ENCODE results near the gene PDXP.
"Not testable (repeated sequence)": the region's sequence is repeated elsewhere in the genome, so short reads cannot be mapped to it uniquely, and the experiment has no call there.

Gene PDXP

DNA sequence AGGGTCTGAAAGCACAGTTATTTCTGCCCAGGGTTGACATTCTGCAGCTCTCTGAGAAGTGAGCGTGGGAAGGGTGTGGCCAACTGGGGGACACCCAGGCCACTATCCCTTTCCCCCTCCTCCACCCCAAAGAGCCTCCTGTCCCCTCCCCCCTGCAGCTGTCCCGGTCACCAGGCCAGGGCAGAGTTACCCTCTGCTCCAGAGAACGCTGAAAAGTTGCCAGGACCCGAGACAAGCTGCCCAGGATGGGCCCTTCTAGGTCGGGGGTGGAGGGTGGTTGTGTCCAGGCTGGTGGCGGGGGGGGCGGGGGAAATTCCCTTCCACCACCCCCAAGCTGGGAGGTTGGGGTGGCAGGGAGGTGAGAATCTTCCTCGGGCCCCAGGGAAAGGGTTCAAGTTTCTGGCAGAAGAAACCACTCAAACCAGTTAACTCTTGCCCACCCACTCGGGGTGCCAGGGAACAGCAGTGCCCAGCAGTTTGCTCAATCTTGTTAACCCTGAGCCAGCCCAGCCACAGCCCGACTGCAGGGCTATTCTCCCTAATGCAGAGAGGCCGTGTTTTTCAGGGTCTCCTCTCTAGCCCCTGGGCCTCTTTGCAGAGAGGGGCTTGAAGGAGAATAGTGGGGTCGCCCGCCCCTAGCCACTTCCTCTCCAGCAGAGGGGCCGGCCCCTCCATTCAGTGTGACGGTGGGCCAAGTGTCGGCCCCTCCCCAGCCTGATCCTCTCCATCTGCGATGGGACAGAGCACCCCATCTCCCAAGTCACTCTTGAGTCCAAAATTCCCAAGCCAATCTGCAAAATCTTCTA is 17.6 kb downstream of the PDXP start:
- no peak for DNase-seq

DNA sequence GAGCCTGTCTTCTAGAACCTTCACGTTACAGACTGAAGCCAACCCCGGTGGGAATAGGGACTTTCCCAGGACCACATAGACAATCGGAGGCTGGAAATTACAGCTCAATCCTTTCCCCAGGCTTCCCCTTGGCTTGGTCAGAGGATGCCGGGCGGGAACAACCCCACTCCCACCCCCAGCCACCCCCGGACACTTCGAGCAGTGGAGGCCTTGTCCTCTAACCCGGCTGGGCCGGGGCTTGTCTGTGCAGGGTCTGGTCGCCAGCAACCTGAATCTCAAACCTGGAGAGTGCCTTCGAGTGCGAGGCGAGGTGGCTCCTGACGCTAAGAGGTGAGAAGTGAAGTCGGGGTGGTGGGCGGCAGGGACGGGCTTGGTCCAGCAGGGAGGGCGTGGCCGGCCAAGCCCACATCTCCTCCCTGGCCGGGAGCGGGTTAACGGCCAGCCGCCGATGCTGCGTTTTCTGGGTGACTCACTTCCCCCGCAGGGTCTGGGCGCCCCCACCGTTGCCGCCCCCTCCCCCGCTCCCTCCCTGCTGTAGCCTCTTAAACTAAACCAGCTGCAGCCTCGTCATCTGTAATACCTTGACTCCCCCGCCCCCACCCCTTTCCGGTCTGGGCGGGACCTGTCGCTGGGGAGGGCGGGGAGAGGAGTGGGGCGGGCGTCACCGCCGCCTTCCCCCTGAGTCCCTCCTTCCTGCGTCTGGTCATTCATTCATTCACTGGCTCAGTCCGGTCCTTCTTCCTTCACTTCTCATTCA is 18.4 kb downstream of the PDXP start:
- DNase-seq: peak; percentile 94

DNA sequence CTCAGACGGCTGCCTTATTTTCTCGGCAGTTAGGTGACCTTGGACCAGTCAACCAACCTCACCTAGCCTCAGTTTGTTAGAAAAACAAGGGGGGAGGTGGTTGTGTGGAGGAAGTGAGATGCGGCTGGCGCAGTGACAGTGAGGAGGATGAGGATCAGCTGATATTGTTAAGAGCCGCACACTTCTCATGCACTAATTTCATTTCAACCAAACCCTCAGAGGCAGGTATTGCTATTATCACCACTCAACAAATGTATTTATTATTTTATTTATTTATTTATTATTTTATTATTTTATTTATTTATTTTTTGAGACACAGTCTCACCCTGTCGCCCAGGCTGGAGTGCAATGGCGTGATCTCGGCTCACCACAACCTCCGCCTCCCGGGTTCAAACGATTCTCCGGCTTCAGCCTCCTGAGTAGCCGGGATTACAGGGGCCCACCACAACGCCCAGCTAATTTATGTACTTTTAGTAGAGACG is 19.0 kb downstream of the PDXP start:
- DNase-seq: no peak

DNA sequence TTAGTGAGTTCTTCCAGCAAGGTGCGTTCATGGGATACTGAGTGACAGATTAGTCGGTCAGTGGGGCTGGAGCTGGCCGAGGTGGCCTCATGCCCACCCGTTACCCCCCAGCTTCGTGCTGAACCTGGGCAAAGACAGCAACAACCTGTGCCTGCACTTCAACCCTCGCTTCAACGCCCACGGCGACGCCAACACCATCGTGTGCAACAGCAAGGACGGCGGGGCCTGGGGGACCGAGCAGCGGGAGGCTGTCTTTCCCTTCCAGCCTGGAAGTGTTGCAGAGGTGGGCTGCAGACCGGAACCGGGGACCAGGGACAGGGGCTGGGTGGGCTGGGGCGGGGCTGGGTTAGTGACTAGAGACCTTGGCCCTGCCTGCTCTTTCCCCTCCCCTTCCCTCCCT is 19.8 kb downstream of the PDXP start:
- DNase-seq: no peak

DNA sequence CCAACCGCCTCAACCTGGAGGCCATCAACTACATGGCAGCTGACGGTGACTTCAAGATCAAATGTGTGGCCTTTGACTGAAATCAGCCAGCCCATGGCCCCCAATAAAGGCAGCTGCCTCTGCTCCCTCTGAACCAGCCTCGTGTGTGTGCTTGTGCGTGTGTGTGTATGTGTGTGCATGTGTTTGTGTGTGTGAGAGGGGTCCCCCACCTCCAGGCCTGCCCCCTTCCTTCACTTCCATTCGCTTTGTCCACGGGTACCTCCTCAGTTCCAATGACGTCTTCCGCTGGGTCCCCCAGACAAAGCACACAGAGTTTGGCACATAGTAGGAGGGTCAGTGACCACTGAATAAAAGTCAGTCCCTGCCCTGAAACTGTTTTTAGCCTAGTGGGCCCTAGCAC is 21.1 kb downstream of the PDXP start:
- no peak for DNase-seq

DNA sequence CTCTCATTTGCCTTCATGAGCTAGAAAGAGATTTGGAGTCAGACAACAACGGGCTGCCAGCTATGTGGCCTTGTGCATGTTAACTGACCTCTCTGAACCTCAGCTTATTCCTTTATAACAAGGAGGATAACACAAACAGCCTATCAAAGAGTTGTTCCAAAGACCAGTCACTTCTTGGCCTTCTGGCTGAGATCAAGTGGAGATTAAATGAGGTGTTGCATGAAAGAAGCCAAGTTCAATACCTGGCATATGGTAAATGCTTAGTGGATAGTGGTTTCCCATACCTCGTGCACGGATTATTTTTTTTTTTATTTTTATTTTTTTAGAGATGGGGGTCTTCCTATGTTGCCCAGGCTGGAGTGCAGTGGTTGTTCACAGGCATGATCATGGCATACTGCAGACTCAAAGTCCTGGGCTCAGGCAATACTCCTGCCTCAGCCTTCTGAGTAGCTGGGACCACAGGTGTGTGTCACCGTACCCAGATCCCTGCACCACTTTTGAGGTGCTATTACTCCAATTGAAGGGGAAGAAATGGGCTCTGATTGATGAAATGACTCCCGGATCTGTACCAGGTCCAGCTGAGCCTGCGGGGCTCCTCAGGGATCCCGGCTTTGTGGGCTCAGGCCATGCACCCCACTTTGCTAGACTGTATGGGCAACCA is 21.8 kb downstream of the PDXP start:
- no peak for DNase-seq

DNA sequence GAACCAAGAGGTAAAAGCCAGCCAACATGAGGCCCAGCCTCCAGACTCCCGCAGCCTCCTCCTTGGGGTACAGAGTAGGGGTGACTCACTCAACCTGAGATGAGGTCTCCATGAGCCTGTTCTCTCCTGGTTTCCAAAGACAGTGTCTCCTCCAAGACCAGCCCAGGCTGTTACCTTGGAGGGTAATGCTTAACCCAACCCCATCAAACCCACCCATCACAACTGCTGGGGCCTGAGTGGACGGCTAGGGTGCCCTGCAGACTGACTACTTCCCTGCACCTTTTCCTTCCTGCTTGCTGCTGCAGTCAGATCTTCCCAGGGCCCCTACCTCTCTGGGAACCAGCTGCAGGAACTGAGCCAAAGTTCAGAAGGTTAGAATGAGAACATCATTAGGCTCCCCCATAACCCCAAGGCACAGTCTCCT is 22.5 kb downstream of the PDXP start:
- no peak for DNase-seq

DNA sequence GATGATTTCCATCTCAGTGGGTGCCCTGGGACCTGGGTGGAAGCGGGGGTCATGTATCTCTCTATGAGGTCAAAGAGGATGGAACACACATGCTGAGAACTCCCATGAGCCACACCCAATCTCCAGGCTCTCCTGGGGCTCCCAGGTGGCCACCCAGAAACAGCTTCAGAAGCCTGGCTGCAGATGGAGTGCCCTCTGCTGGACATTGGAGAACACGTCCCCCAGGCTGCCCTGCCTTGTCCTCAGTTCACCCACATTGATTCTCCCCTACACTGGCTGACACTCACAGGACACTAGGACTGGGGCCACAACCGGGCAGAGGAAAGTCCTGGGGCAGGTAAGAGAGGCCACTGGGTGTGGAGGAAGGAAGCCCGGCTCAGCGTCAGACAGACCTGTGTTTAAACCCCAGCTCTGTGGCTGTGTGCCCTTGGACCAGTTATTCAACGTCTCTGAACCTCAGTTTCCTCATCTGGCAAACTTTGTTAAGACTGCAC is 23.1 kb downstream of the PDXP start:
- DNase-seq: peak; percentile 53

DNA sequence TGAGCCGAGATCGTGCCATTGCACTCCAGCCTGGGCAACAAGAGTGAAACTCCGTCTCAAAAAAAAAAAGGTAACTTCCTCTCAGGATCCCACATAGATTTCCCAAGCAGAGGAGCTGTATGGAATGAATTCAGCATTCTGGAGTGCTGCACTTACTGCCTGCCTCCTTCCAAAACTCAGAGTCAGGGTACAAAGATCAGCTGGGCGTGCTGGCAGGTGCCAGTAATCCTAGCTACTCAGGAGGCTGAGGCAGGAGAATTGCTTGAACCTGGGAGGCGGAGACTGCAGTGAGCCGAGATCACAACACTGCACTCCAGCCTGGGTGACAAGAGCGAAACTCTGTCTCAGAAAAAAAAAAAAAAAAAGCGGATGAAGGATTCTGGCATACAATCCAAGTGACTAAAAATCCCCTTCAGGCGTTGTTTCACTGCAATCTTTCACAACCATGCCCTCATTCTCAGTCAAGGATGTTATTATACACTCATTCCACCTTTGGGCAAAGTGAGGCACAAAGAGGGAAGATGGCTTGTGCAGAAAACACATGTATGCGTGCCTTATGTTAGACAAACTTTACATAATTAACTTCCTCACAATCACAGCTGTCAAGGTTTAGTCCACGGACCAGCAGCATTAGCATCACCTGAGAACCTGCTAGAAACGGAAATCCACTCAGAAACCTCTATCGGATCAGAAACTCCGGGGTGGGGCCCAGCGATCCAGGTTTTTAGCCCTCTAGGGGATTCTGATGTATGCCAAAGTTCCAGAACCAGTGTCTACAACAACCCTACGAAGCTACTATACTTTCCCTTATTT is 26.5 kb downstream of the PDXP start:
- DNase-seq: no peak

DNA sequence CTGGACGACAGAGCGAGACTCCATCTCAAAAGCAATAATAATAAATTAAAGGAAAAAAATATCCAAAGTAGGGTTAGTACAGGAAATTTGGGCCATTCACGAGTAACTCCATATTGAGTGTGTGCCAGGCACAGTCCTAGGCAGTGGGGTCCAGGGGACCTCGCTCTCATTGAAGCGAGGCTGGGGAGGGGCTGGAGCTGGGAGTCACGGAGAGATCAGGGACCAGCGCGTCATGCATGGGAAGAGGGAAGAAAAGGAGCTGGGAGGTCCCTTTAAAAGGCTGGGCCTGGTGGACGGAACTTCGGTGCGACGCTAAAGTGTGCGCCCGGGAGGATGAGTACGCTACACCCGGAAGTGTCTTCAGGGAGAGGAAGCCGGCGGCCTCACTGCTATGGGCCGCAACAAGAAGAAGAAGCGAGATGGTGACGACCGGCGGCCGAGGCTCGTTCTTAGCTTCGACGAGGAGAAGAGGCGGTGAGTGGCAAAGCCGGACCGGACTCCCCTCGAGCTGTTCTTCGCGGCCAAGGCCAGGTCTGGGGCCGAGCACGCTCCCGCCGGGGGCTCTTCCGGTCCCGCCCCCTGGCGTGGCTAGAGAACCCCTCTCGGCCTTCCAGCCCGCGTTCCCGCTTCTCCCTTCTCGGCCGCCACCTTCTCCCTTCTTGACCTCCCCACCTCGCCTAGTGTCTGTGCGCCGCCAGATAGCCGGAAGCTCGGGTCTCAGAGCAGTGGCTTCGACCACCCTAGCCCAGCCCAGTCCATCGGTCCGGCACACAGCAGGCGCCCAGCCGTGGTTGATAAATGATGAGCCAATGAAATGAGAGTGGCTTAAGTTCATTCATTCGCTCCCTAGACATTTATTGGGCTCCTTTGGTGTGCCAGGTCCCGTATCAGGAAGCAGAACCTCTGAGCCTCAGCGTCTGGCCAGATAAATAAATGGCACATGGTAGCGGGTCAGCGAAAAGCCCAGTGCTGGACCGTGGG is 27.8 kb downstream of the PDXP start, which contains the start of gene NOL12:
Gene NOL12 (plus strand): TSS at position 342 of the 981 bp plus-strand sequence. CDS start 50 bp downstream, at position 392.
- DNase-seq: peak; percentile 74

DNA sequence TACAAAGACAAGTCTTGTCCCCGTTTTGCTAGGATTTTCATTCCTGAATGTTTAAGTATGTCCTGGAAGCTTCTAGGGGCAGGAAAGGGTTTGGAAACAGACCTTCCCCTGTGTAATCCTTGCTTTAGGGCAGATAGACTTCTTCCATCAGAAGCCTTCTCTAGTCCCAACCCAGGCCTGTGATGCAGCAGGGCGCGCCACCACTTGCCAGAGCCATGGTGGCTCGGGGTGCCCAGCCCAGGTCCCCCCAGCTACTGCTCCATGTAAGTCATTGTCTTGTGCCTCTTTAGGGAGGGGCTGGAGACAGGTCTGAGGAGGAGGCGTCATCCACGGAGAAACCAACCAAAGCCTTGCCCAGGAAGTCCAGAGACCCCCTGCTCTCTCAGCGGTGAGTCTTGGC is 31.9 kb downstream of the PDXP start:
- no peak for DNase-seq

DNA sequence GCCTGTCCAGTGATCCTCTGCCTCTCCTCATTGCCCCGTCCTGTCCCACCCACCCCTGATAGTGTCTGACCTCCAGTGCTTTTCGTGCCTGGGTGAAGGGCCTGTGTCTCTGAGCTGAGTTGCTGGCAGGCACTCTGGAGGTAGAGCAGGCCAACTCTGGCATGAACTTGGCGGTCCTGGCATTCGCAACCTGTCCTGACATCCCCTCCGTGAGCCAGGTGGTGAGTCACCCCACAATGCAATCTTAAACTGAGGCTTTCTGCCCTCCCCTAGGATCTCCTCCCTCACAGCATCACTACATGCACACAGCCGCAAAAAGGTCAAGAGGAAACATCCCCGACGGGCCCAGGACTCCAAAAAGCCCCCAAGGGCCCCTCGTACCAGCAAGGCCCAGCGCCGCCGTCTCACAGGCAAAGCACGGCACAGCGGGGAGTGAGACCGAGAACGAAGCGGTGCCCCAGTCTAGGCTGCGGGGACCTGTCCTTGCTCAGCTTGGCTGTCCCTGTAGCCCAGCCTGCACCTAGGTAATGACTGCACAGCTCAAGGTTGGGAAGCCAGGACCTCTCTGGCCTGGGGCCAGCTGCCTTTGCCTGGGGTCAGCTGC is 32.5 kb downstream of the PDXP start:
- no peak for DNase-seq

DNA sequence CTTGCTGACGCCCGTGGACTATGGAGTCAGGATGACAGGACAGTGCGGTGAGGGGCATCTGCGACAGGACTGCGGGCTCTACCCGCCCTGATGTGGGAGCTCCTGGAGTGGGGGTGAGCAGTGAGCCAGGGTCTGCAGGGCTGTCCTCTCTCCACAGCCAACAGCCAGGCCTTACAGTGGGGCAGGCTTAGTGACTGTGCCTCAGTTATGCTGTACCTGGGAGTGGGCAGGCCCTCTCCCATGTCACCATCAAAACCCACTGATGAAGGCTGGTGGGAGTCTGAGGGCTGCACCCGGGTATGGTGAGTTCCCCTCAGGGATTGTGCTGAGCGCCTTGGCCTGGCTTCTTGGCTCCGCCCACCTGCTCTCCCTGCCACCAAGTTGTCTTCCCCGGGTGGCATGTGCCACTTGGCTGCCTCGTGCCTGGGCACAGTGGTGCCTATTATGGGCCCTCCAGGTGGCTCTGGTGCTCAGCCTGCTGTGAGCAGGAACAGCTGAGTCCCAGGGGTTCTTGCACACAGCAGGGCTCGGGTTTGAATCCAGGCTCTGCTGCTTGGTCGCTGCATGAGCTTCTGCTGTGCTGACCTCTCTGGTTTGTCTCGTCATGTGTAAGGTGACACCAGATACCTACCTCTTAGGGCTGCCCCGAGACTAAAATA is 34.2 kb downstream of the PDXP start:
- DNase-seq: no peak

DNA sequence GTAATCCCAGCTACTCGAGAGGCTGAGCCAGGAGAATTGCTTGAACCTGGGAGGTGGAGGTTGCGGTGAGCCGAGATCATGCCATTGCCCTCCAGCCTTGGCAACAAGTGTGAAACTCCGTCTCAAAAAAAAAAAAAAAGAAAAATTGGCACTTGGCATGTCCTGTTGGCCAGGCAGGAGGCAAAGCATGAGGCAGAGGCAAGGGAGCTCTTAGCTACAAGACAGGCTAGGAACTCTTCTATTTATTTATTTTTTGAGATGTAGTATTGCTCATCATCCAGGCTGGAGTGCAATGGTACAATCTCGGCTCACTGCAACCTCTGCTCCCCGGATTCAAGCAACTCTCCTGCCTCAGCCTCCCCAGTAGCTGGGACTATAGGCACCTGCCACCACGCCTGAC is 35.6 kb downstream of the PDXP start:
- DNase-seq: not testable (repeated sequence)

DNA sequence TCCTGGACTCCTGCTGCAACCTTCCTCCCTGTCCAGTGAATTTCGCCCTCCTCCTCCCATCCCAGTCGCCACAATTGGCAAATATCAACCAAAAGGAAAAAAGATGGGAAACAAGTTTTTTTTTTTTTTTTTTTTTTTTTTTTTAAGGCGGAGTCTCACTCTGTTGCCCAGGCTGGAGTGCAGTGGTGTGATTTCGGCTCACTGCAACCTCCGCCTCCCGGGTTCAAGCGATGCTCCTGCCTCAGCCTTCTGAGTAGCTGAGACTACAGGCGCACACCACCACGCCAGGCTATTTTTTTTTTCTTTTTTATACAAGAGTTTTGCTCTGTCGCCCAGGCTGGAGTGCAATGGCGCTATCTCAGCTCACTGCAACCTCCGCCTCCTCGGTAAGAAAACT is 37.7 kb downstream of the PDXP start:
- DNase-seq: not testable (repeated sequence)

DNA sequence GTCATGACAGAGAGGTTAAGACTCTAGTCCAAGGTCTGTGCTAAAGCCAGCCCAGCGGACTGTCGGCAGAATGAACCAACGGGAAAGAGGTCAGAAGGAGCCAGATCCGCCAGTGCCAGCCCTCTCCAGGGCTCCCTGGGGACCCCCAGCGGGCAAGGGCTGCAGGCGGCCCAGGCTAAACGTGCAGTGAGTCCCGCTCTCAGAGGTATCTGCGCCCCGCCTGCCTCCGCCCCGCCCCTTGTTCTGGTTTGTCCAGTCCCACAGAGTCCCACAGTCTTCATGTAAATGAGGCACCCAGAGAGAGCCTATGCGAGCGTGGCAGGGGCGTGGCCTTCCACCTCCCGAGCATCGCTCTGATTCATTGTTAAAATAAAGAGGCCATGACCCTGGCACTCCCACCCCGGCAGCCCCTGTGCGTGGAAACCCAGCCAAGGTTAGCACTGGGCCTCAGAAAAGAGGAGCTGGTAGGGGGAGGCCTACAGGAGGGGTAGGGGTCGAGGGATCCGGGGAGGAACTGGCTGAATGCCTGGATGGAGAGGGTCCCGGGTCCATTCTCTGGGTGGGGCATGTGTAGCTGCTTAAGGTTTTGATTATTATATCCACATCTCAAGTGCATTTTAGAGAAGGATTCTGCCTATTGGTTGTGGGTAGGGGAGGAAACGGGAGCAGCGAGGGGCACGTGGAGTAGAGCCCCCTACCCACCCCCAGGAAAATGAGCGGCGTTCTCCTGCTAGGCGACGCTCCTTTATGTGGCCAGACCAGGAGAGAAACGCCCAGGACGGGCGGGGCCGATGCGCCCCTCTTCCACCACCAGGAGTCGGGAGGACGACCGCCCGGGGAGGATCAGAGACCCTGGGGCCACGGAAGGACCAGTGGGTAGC is 38.4 kb downstream of the PDXP start, which contains the start of gene TRIOBP:
Gene TRIOBP (plus strand): TSS at position 392 of the 881 bp plus-strand sequence. CDS start 4,318 bp downstream, outside the sequence.
- peak; percentile 69 for DNase-seq

DNA sequence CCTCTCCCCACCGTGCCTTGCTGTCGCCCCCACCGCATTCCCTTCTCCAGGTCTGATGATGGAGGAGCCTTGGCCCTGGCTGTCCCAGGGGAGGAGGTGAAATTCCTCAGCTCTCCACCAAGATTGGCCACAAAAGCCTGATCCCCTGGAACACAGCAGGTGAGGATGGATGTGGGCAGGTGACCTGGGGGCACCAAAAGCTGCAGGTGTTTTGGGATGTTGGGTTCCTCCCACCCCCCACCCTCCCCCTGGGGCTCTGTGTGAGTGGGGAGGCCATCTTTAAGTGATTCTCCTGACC is 39.0 kb downstream of the PDXP start:
- DNase-seq: no peak

DNA sequence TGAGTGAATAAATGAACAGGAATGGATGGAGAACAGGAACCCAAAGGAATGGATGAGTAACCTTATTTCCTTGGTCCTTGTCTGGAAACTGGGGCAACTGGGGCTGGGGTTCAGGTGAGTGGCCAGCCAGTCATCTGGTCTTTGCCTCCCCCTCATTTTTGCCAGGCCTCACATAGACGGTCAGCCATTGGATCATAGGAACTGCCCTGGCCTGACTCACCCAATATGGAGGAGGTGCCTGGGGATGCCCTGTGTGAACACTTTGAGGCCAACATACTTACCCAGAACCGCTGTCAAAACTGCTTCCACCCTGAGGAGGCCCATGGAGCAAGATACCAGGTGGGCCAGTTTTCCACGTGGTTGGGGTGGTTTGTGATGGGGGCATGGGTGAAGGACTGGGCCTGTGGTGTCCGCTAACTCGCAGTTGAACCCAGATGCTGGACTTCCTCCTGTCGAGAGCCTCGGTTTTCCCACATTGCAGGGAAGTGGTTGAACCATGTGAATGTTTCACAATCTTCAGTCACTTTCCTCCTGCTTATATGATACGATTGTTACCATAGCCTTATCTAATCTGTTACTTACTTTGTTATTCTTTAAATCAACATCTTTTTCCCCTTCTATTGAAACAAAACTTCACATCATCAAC is 42.7 kb downstream of the PDXP start:
- DNase-seq: no peak

DNA sequence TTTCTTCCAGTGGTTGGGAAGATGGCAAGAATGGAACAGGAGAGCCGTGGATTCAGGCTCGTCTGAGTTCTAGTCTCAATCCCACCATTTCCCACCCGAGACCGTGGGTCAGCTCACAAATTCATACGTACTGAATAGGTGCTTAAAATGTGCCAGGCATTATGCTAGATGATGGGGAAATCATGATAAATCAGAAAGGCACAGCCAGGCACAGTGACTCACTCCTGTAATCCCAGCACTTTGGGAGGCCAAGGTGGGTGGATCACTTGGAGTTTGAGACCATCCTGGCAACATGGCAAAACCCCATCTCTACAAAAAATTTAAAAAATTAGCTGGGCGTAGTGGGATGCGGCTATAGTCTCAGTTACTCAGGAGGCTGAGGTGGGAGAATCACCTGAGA is 45.4 kb downstream of the PDXP start:
- no peak for DNase-seq
